AG04449 (cell line): ENCODE data around the gene CD180.

Experiments used
- CTCF ChIA-PET: fragments of 350-600 bp; formaldehyde crosslinking; extraction: SDS; loops from one replicate; lab custom pipeline; 2021; ENCODE audit warnings: antibody characterized with exemption; lab: Yijun Ruan, JAX
- POLR2A ChIA-PET: fragments of 400-600, 350-600 bp; formaldehyde crosslinking; extraction: SDS; loops from one replicate; lab custom pipeline; 2020; ENCODE audit warnings: antibody characterized with exemption, inconsistent platforms; lab: Yijun Ruan, JAX
- DNase-seq: peaks from one replicate; pipeline ENCODE4 v3.0.0-alpha.2; 2010; ENCODE audit warnings: low read depth, low spot score
- H3K4me3 ChIP-seq: 2 replicates; pipeline ENCODE4 v1.5.1; 2011; ENCODE audit warnings: low read depth, mild to moderate bottlenecking, control low read depth, low read length
- TF ChIP-seq, protein P1 (sequence below): IDR thresholded peaks from one replicate; pipeline ENCODE4 v1.5.1; 2011; ENCODE audit warnings: mild to moderate bottlenecking, moderate library complexity, low read length, control low read depth, inconsistent platforms; ENCODE audit not compliant: insufficient read depth; ENCODE audit errors: missing control alignments

The CD180 gene

DNA sequence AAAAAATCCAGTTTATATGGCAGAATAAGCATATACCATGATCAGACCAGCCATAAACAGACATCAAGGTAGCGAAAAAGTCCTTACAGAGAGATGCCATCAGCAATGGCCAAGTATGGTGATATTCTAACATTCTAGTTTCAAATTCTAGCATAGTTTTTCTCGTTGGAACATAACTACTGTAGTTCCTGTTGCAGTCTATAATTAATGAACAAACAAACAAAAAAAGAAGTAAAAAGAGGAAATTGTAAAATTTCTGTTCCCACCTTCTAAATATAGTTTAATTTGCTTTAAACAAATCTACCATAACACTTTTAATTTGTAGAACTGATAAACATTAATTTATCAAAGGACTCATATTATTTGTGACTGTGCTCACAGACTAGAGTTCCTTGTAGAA lies 9.9 kb upstream of the CD180 start:
- no peak for DNase-seq
- ChIA-PET POLR2A (no interaction called here), CTCF (interaction anchor here (0.8 to 9.4 kb wide), 5 partner anchors 28 to 900 kb away, joined by 3 to 183 read pairs (median 7); no protein-coding TSS in a partner anchor)
- H3K4me3 ChIP-seq, result no peak overlapping the region
- TF ChIP-seq, protein P1, sequence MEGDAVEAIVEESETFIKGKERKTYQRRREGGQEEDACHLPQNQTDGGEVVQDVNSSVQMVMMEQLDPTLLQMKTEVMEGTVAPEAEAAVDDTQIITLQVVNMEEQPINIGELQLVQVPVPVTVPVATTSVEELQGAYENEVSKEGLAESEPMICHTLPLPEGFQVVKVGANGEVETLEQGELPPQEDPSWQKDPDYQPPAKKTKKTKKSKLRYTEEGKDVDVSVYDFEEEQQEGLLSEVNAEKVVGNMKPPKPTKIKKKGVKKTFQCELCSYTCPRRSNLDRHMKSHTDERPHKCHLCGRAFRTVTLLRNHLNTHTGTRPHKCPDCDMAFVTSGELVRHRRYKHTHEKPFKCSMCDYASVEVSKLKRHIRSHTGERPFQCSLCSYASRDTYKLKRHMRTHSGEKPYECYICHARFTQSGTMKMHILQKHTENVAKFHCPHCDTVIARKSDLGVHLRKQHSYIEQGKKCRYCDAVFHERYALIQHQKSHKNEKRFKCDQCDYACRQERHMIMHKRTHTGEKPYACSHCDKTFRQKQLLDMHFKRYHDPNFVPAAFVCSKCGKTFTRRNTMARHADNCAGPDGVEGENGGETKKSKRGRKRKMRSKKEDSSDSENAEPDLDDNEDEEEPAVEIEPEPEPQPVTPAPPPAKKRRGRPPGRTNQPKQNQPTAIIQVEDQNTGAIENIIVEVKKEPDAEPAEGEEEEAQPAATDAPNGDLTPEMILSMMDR, result no peak

DNA sequence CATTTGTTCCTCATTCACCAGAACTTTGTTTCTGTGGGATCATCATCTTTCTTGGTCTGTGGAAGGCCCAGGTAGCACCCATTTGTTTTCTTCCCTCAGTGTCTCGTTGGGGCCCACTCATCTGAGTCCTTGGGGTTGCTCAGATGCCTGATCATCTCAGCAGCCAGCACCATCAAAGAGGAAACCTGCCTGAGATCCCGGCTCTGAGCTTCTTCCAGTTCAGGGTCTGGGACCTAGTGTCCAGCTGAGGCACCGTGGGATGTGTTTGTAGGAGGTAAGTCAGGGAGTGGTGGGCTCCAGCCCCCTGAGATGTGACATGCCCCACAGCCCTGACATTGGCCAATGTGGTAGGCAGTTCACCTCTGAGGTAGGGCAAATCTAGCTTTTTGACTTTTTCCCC lies 9.4 kb upstream of the CD180 start:
- ChIA-PET CTCF (interaction anchor here (0.8 to 9.4 kb wide), 4 partner anchors 44 to 900 kb away, joined by 3 to 183 read pairs (median 20); no protein-coding TSS in a partner anchor), POLR2A (no interaction called here)
- no peak overlapping the region for H3K4me3 ChIP-seq
- TF ChIP-seq, protein P1, result no peak
- DNase-seq, result no peak

DNA sequence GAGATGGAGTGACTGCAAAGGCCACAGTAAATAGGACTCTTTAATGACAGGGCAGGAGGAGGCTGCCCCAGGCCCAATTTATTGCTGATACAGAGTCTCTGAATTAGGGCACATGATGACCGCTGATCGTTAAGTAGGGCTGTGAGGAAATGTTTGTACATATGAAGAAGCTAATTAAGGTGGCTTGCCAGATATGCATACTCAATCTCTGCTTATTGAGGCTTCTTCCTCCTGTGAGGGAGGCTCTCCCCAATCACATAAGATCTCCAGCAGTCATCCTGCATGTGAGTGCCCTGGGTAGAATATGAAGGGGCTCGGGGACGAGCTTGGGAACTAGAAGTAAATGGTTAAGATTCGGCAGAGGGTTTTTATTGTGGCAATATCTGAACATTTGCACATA lies 8.2 kb upstream of the CD180 start:
- POLR2A ChIA-PET, result no interaction called here
- H3K4me3 ChIP-seq, result no peak overlapping the region
- DNase-seq, result no peak
- CTCF ChIA-PET, result interaction anchor here (0.6 to 9.4 kb wide), 7 partner anchors 24 to 1048 kb away, joined by 3 to 183 read pairs (median 3); no protein-coding TSS in a partner anchor
- TF ChIP-seq, protein P1, result no peak

DNA sequence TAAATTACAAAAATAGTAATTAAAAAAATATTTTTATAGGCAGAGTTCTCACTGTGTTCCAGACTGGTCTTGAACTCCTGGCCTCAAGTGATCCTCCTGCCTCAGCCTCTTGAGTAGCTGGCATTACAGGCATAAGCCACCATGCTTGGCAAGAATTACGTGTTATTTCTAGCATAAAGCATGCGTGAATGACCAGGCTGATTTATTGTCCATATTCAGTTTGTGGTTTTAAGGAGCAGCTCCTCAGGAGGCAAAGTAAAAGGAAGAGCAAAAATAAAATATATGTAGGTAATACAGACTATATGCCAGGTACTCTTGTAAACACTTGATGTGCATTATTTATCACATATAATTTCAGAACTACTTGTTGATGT lies 7.1 kb upstream of the CD180 start:
- TF ChIP-seq, protein P1, result no peak
- ChIA-PET CTCF (interaction anchor here (9.4 kb wide), 1 partner anchor 42 kb away, joined by 183 read pairs; no protein-coding TSS in a partner anchor), POLR2A (no interaction called here)
- no peak for DNase-seq
- H3K4me3 ChIP-seq, result no peak overlapping the region

DNA sequence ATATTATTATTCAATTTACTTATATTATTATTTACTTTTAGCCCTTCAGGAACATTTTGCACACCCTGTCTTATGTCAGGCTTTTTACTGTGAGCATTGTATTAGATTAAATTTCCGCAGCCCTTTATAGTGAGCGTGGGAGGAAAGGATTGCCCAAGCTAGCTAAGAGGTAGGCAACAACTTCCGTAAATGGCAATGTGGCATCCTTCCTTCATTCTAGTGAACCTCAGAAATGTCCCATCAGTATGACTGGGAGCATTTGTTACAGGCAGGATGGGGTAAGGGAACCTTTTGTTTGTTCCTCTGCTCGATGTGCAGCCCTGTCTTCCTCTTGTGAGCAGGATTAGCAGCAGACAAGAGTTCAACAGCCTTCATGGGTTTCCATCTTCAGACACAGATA lies 6.2 kb upstream of the CD180 start:
- CTCF ChIA-PET, result interaction anchor here (1.0 kb wide), 1 partner anchor 36 kb away, joined by 3 read pairs; no protein-coding TSS in a partner anchor
- POLR2A ChIA-PET, result no interaction called here
- no peak for DNase-seq
- TF ChIP-seq, protein P1, result no peak
- H3K4me3 ChIP-seq, result no peak overlapping the region

DNA sequence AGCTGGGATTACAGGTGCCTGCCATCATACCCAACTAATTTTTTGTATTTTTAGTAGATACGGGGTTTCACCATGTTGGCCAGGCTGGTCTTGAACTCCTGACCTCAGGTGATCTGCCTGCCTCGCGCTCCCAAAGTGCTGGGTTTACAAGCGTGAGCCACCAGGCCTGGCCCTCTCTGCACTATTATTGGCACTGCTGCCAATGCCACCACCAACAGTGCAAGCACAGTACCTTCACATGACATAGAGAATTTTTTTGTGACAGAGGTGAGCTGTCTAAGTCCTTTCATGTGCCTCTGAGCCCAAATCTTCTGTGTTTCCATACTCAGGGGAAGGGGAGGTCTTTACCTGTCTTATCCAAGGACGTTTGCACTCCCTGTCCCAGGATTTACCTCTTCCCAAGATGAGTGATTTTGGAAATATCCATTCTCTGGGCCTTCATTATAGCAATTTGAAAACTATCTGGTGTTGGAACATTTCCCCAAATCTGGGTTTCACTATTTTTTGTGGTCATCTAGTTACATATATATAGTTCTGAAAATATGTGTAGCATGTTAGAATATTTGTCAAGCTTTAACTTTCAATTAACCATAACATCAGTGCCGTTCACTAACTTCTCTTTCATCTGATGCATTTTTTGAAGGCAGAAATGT lies 5.4 kb upstream of the CD180 start:
- TF ChIP-seq, protein P1, result no peak
- CTCF ChIA-PET, result interaction anchor here (0.7 to 1.0 kb wide), 2 partner anchors 36 to 39 kb away, joined by 3 read pairs; no protein-coding TSS in a partner anchor
- H3K4me3 ChIP-seq, result no peak overlapping the region
- POLR2A ChIA-PET, result no interaction called here
- no peak for DNase-seq
